HepG2 (cell line): ENCODE measurements around the gene ABCG5. TPM values are rescaled to one million over a fixed set of nuclear protein-coding genes. Genes with fewer than 3 reads are reported as not detected.

Experiments
- ATAC-seq: fragments of 200-7000 bp; cut with Tn5 transposase; 3 replicates; pipeline ENCODE4 v1.9.1; 2020; ENCODE audit warnings: mild to moderate bottlenecking, moderate library complexity
- BruUV-seq: library from RNA; stranded (reverse); fragments of 400-500 nt; replicated peaks from 2 replicates; lab custom pipeline; 2021; lab: Mats Ljungman, UMichigan
- CTCF ChIA-PET: fragments of 300-600 bp; formaldehyde crosslinking; extraction: SDS; loops from one replicate; lab custom pipeline; 2021; ENCODE audit warnings: low total read pairs, inconsistent platforms, low intra/inter-chr PET ratio; lab: Yijun Ruan, JAX
- POLR2A ChIA-PET: fragments of 350-600 bp; sonication (Branson Sonifier 250); formaldehyde crosslinking; loops from one replicate; lab custom pipeline; 2020; ENCODE audit warnings: antibody characterized with exemption, inconsistent platforms; lab: Yijun Ruan, JAX
- DNase-seq: peaks from one replicate; pipeline ENCODE4 v3.0.0-alpha.2; 2015; ENCODE audit warnings: low spot score
- FAIRE-seq: peaks from 3 replicates; lab custom pipeline; 2011; peaks lifted over from hg19 to GRCh38; lab: Jason Lieb, UNC
- H2AFZ ChIP-seq: one replicate; pipeline ENCODE4 v1.6.1; 2011; ENCODE audit warnings: low read length, inconsistent platforms
- H3K27ac ChIP-seq: fragments of 300-600 bp; 3 replicates; pipeline ENCODE4 v1.8.0; 2011; ENCODE audit warnings: mixed run types, mild to moderate bottlenecking, mixed read lengths, low read length, inconsistent platforms; ENCODE audit not compliant: insufficient read depth; ENCODE audit errors: extremely low read length
- H3K27me3 ChIP-seq, 2 experiments: fragments of 200-600 bp in 1 of 2; 2 replicates in 1 of 2; 3 replicates in 1 of 2; pipeline versions ENCODE4 v1.6.0 to v1.8.0; 2011; ENCODE audit warnings: low read length in 2 of 2, mild to moderate bottlenecking in 2 of 2, moderate library complexity in 2 of 2, inconsistent platforms in 1 of 2; ENCODE audit not compliant: insufficient read depth in 2 of 2, control insufficient read depth in 1 of 2
- H3K36me3 ChIP-seq, 2 experiments: fragments of 200-600 bp in 1 of 2; replicated peaks in 1 of 2; 2 replicates in 1 of 2; 3 replicates in 1 of 2; pipeline versions ENCODE4 v1.5.1 to v1.8.0; 2011; ENCODE audit warnings: low read length in 2 of 2, inconsistent platforms in 1 of 2; ENCODE audit not compliant: insufficient read depth in 2 of 2, control insufficient read depth in 1 of 2
- H3K4me1 ChIP-seq: 2 replicates; pipeline ENCODE4 v1.5.1; 2012; ENCODE audit warnings: low read length, inconsistent platforms; ENCODE audit not compliant: insufficient read depth
- H3K4me2 ChIP-seq: 2 replicates; pipeline ENCODE4 v1.6.0; 2011; ENCODE audit warnings: low read depth, low read length, inconsistent platforms
- H3K4me3 ChIP-seq, 3 experiments: fragments of 200-600 bp in 1 of 3; sonication (generic), shearing (Covaris generic) in 1 of 3; replicated peaks in 1 of 3; 2 replicates each; pipeline ENCODE4 v1.5.1; 2011 to 2016; ENCODE audit warnings: low read length in 3 of 3, inconsistent platforms in 2 of 3, low read depth in 2 of 3, mild to moderate bottlenecking in 2 of 3, control low read depth in 1 of 3, mixed read lengths in 1 of 3; ENCODE audit not compliant: insufficient read depth in 1 of 3
- H3K79me2 ChIP-seq: one replicate; pipeline ENCODE4 v1.6.1; 2011; ENCODE audit warnings: low read length, inconsistent platforms; ENCODE audit not compliant: insufficient read depth
- H3K9ac ChIP-seq: 2 replicates; pipeline ENCODE4 v1.6.0; 2011; ENCODE audit warnings: mild to moderate bottlenecking, low read depth, low read length, inconsistent platforms; ENCODE audit not compliant: insufficient read depth
- H3K9me3 ChIP-seq: 2 replicates; pipeline ENCODE4 v1.5.1; 2012; ENCODE audit warnings: mild to moderate bottlenecking, low read length
- H4K20me1 ChIP-seq: 2 replicates; pipeline ENCODE4 v1.6.0; 2011; ENCODE audit warnings: inconsistent platforms, mild to moderate bottlenecking, low read length, moderate library complexity; ENCODE audit not compliant: insufficient read depth
- ATF1 ChIP-seq: IDR thresholded peaks from 2 replicates; pipeline ENCODE4 v1.6.1; 2016; ENCODE audit warnings: mild to moderate bottlenecking, control low read depth
- FOXO1 ChIP-seq: sonication (generic); formaldehyde crosslinking; IDR thresholded peaks from 2 replicates; pipeline ENCODE4 v1.4.0; 2020; ENCODE audit warnings: missing genetic modification reagents
- MEIS1 ChIP-seq: sonication (generic); formaldehyde crosslinking; IDR thresholded peaks from 2 replicates; pipeline ENCODE4 v1.9.0; 2021; ENCODE audit warnings: mild to moderate bottlenecking, missing genetic modification reagents, moderate library complexity, borderline replicate concordance
- SIX4 ChIP-seq: sonication (generic); formaldehyde crosslinking; IDR thresholded peaks from 2 replicates; pipeline ENCODE4 v1.4.0; 2020; ENCODE audit warnings: missing genetic modification reagents
- ZNF292 ChIP-seq: sonication (generic); formaldehyde crosslinking; IDR thresholded peaks from 2 replicates; pipeline ENCODE4 v1.8.1; 2022; ENCODE audit warnings: mild to moderate bottlenecking, low read depth, missing genetic modification reagents, borderline replicate concordance
- ZNF382 ChIP-seq: sonication (generic); formaldehyde crosslinking; IDR thresholded peaks from 2 replicates; pipeline ENCODE4 v1.5.0; 2020; ENCODE audit warnings: missing genetic modification reagents, mild to moderate bottlenecking, borderline replicate concordance
- ZNF780A ChIP-seq: sonication (generic); formaldehyde crosslinking; IDR thresholded peaks from 2 replicates; pipeline ENCODE4 v1.8.0; 2022; ENCODE audit warnings: mild to moderate bottlenecking, missing genetic modification reagents, moderate library complexity
- WGBS: methylation state at CpG from one replicate; pipeline ENCODE4 v1.1.6; 2017; ENCODE audit warnings: low lambda C conversion rate; 5-methylcytosine and 5-hydroxymethylcytosine counted together
- in situ Hi-C: cut with HindIII; loops from 2 replicates; pipeline ENCODE4 v1.10.0; 2017; ENCODE audit warnings: low pct_unique_long_range_greater_than_20kb; ENCODE audit not compliant: extremely low pct_ligation_motif_present
- intact Hi-C: fragments of 100-400 bp; cut with micrococcal nuclease; formaldehyde crosslinking; loops from one replicate; pipeline ENCODE4 v1.10.0; 2022; ENCODE audit not compliant: unreplicated experiment
- polyA plus RNA-seq, 8 experiments: library from polyadenylated mRNA; depleted of rRNA in 3 of 8; stranded (reverse) in 7 of 8; unstranded in 1 of 8; fragments of >200 nt; fragmentation: Illumina TruSeq in 4 of 8; extraction: Trizol in 4 of 8; gene quantifications; 2 replicates each; pipeline versions ENCODE4 v1.2.1 to v1.2.3, GENCODE V29; 2011 to 2016; ENCODE audit warnings: low read depth in 4 of 8, missing spikeins in 1 of 8, mixed read lengths in 1 of 8; ENCODE audit not compliant: insufficient read depth in 1 of 8
- total RNA-seq, 5 experiments: library from RNA; depleted of rRNA; stranded (reverse); fragments of >200 nt; fragmentation: Illumina TruSeq; extraction: Trizol; gene quantifications; 2 replicates each; pipeline ENCODE4 v1.2.3, GENCODE V29; 2016; ENCODE audit warnings: low read depth in 1 of 5
- TF ChIP-seq, protein P1 (sequence below): sonication (generic); formaldehyde crosslinking; IDR thresholded peaks from 2 replicates; pipeline ENCODE4 v1.4.0; 2020; ENCODE audit warnings: missing genetic modification reagents, borderline replicate concordance

Gene ABCG5
- total and polyA plus RNA-seq, 2 of the 13 experiments (the other 11 are each of a cell fraction or from before 2014, with no cell fraction given), result 15.1 to 39.0 TPM

DNA sequence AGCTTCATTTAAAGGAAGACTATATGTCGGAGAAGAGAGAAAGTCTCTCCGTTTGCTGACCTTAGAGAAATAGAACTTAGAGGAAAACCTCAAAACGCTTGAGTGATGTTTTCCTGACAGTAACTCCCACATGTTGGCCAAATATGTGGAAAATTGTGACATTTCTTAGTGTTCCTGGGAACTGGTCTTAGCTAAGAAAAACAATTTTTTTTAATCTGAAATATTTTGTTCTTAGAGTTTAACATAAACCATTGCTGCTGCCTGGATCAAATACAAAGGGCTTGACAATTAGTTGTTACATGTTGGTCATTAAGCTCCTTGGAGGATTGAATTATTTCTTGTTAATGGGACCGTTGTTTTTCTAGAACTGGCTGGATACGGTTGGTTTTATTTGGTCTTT, 48.5 kb downstream of the ABCG5 start:
- H3K27me3 ChIP-seq, result no peaks in the 10 kb centered on the region
- H3K4me1 ChIP-seq, result peaks cover 10% of the 10 kb centered on the region
- DNase-seq (no peak), FAIRE-seq (no peak), ATAC-seq (no peak)
- ChIA-PET POLR2A (interaction anchor here (1.4 kb wide), 1 partner anchor 49 kb away, joined by 3 read pairs; the partner anchor contains the start of gene ABCG8), CTCF (no interaction called here)
- peaks cover 0 to 2% of the 10 kb centered on the region in 2 experiments; a peak in 2 of 5 replicates for H3K36me3 ChIP-seq
- H3K4me2 ChIP-seq, result no peak overlapping the region
- H3K27ac ChIP-seq, result no peak overlapping the region
- H3K9ac ChIP-seq, result no peak overlapping the region
- no peaks in the 10 kb centered on the region for H3K9me3 ChIP-seq
- no peak overlapping the region for H3K4me3 ChIP-seq
- H4K20me1 ChIP-seq, result no peaks in the 10 kb centered on the region
- TF ChIP-seq SIX4 (CRISPR knock-in tag) (no peak), ZNF780A (CRISPR knock-in tag) (no peak), ATF1 (CRISPR knock-in tag) (no peak), FOXO1 (CRISPR knock-in tag) (no peak), ZNF382 (CRISPR knock-in tag) (no peak), ZNF292 (CRISPR knock-in tag) (no peak), MEIS1 (CRISPR knock-in tag) (no peak)
- TF ChIP-seq, protein P1, sequence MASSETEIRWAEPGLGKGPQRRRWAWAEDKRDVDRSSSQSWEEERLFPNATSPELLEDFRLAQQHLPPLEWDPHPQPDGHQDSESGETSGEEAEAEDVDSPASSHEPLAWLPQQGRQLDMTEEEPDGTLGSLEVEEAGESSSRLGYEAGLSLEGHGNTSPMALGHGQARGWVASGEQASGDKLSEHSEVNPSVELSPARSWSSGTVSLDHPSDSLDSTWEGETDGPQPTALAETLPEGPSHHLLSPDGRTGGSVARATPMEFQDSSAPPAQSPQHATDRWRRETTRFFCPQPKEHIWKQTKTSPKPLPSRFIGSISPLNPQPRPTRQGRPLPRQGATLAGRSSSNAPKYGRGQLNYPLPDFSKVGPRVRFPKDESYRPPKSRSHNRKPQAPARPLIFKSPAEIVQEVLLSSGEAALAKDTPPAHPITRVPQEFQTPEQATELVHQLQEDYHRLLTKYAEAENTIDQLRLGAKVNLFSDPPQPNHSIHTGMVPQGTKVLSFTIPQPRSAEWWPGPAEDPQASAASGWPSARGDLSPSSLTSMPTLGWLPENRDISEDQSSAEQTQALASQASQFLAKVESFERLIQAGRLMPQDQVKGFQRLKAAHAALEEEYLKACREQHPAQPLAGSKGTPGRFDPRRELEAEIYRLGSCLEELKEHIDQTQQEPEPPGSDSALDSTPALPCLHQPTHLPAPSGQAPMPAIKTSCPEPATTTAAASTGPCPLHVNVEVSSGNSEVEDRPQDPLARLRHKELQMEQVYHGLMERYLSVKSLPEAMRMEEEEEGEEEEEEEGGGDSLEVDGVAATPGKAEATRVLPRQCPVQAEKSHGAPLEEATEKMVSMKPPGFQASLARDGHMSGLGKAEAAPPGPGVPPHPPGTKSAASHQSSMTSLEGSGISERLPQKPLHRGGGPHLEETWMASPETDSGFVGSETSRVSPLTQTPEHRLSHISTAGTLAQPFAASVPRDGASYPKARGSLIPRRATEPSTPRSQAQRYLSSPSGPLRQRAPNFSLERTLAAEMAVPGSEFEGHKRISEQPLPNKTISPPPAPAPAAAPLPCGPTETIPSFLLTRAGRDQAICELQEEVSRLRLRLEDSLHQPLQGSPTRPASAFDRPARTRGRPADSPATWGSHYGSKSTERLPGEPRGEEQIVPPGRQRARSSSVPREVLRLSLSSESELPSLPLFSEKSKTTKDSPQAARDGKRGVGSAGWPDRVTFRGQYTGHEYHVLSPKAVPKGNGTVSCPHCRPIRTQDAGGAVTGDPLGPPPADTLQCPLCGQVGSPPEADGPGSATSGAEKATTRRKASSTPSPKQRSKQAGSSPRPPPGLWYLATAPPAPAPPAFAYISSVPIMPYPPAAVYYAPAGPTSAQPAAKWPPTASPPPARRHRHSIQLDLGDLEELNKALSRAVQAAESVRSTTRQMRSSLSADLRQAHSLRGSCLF (CRISPR knock-in tag), result no peak
- in situ Hi-C loops (no loop called here), intact Hi-C loops (no loop called here)
- no peak overlapping the region for H2AFZ ChIP-seq
- WGBS, result 93% methylated on average over 5 of the region's 5 CpGs
- no TSS peak for BruUV-seq
- H3K79me2 ChIP-seq, result no peaks in the 10 kb centered on the region
